HG03060 (cell line): Measurements from ENCODE around the gene CMA1.
"Not testable (repeated sequence)": the region's sequence is repeated elsewhere in the genome, so short reads cannot be mapped to it uniquely, and the experiment has no call there.

Source experiments
- ATAC-seq: cut with Tn5 transposase; IDR thresholded peaks from one replicate; pipeline ENCODE4 v1.9.1; 2021; ENCODE audit warnings: low read depth, moderate number of reproducible peaks; ENCODE audit not compliant: unreplicated experiment

CMA1 gene

DNA sequence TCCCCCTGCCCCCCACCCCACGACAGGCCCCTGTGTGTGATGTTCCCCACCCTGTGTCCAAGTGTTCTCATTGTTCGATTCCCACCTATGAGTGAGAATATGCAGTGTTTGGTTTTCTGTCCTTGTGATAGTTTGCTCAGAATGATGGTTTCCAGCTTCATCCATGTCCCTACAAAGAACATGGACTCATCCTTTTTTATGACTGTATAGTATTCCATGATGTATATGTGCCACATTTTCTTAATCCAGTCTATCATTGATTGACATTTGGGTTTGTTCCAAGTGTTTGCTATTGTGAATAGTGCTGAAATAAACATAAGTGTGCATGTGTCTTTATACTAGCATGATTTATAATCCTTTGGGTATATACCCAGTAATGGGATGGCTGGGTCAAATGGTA, 37.6 kb downstream of the CMA1 start:
- ATAC-seq: not testable (repeated sequence)

DNA sequence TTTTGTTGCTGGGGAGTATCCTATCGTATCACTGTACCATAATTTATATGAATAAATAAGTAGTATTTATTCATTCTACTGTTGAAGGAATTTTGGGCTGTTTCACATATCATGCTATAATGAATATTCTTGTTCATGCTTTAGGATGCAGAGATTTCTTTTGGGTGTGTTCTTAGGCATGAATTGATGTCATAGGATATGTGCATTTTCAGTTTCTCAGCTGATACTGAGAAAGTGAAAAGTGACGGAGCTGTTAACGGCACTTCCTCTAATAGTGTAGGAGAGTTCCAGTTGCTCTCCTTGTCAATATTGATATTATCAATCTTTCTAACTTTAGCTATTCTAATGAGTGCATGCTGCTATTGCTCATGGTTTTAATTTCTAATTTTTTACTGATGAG, 42.3 kb downstream of the CMA1 start:
- ATAC-seq: no peak

DNA sequence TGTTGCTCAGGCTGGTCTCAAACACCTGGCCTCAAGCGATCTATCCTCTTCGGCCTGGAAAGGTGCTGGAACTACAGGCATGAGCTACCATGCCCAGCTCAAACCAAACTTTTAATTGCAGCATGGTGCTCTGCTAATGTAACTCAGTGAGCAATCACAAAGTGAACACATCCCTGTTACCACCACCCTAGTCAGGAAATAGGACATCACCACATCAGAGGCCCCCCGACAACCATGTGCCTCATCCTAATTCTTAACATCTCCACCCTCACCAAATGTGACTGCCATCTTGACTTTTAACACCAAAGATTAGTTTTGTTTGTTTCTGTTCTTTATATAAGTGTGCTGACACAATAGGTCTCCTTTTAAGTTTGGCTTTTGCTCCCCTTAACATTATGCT, 42.7 kb downstream of the CMA1 start:
- no peak for ATAC-seq

DNA sequence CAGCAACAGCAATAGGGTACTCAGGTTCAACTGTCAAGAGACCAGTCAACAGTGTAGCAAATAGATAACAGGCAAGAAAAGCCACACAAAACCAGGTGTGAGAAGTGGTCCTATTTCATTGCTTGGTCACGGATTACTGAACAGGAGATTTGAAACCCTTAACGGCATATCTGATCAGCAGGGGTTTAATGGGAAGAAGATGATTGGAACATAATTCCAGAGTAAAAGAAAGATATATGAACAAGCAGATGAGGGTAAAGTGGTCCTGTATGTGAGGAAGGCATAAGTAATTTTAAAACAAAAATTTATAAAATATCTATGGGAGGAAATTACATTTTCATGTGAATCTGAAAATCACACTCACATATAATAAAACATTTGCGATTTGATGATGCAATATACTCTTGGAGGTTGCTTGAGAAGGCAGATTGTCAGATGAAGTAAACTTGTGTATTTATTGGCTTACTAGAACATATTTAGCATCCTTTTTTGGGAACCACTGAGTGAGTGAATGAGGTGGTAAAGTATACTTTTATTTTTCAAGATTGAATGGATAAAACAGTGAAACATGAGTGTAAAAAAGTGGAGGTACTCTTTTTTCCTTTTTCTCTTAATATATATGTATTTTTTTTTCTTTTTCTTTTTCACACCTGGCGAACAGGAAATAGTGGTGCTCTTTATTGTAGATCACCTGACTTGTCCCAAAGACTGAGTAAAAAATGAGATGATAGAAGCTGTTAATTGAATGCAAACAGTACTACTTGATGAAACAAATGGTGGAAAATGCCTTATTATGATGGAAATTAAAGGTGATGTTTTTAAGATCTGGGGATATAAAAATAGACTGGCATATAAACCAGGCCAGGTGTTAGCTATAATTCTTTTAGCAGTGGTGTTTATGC, 43.9 kb downstream of the CMA1 start:
- no peak for ATAC-seq

DNA sequence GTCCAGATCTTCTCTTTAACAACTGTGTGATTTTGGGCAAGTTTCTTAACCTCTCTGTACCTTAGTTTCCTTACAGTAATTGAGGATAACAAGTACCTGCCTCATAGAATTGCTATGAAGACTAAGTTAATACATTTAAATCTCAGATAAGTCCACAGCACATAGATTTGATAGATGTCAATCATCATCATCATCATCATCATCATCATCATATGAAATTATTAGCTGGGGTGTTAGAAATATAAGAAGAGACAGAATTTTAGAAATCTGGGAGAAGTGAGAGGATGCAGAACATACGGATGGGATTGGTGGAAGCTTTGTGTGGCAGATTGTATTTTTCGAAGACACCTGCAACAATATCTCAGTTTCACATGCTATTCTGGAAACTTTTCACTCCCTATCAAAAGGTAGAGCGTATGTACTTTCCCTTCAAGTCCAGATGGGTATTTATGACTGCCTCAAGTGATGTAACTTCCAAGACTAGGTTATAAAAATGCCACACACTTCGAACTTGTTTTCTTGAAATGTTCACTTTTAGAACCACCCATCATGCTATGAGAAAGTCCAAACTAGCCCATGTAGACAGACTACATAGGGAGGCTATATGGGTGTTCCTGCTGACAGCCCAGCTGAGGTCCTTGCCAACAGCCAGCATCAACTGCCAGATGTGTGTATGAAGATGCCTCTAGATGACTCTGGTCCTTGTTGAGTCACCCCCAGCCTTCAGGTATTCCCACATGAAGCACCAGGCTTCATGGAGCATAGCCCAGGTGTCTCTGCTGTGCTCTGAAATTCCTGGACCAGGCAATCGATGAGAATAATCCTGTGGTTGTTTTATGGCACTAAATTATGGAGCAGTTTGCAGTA, 44.8 kb downstream of the CMA1 start:
- ATAC-seq: no peak

DNA sequence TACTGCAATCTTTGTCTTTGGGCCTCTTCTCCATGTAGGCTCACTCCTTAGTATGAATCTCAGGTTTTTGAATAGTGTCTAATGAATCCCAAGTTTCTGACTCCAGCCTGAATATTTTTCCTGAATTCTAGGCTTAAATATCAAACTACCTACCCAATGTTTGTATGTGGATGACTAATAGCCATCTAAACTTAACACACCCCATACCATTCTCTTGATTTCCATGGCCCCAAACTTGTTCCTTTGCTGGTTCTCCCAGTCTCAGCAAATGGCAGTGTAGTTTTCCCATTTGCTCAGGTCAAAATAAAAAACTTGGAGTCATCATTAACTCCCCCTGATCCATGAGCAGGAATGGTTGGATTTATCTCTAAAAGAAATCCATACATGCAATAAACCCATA, 46.7 kb downstream of the CMA1 start:
- no peak for ATAC-seq

DNA sequence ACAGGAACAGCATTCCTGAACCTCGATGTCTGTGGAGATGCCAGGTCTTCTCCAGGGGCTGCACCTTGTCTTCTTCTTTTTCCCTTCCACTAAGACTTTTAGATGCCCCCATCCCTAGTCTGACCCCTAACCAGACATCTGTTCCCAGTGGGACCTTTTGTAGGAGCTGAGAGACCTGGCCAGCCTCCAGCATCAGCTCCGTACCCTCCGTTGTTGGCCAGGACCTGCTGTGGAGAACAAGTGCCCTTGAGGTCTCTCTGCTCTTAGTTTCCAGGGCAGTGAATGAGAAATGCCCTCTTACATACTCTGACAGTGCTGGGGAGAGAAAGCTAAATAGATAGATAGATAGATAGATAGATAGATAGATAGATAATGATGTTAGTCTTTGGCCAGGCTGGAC, 48.7 kb downstream of the CMA1 start:
- no peak for ATAC-seq

DNA sequence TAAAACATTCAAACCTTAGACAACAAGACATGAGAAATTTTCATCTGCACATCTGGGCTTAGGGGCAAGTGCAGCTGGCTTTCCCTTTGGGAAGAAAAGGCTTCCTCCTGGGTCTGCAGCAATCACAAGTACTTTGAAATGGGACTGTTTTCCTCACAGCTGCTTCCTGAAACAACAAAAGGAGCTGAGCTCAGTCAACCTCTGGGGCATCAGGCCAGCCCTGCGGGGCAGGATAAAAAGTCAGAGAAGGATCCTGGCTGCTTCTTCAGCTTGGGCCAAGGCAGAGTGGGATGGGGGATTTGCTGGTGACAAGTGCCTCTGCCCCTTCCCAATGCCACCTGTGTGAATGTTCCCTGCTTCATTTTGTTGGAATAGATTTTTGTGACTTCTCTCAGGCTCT, 49.3 kb downstream of the CMA1 start:
- no peak for ATAC-seq

DNA sequence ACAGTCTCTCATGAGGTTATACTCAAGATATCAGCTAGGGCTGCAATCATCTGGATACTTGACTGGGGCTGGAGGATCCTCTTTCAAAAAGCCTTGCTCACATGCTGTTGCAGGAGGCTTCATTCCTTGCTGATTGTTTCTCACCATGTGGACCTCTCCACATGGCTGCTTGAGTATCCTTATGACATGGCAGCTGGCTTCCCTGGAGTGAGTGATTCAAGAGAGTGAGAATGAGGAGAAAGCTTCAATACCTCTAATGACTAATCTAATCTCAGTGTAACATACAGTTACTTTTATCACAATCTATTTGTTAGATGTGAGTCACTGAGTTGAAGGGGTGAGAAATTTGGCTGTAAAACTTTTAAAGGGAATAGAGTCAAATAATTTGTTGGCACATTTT, 51.1 kb downstream of the CMA1 start:
- ATAC-seq: no peak
